ENCODE measurements around the gene KCNQ1.

Gene KCNQ1

DNA sequence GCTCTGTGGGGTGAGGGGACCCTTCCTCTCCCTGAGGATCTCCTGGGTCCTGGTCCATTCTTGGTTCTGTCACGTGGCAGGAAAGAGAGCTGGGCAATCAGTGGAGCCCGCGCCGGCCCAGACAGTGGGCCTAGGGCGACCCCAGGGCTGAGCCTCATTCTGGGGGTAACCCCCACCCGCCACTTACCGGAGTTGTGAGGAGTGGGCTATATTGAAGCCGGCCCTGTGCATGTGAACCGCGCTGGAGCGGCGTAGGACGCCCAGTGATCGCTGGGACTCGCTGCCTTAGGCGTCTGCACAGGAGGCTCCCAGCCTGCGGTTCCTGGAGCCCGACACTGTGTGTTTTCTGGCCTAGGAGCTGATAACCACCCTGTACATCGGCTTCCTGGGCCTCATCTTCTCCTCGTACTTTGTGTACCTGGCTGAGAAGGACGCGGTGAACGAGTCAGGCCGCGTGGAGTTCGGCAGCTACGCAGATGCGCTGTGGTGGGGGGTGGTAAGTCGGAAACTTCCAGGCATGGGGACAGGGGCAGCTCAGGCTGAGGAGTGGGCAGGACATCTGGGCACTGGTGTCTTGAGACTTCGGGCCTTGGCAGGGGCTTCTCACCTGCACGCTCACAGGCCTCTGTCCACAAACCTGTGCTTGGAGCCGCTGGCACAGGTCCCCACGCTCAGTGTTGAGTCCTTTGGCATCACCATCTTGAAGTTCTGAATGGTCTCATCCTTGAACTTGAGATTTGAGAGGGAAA lies 127.9 kb downstream of the KCNQ1 start:
- H3K79me2 ChIP-seq (ENCODE audit: control insufficient read depth, insufficient read depth, low read length, unreplicated experiment): no peaks in the 10 kb centered on the region
- no peak overlapping the region for H3K4me3 ChIP-seq (ENCODE audit: low read depth, low read length)
- H3K27me3 ChIP-seq (ENCODE audit: insufficient read depth, low read length): no peaks in the 10 kb centered on the region
- no peaks in the 10 kb centered on the region for H3K36me3 ChIP-seq (ENCODE audit: insufficient read depth, low read length)
- H2AFZ ChIP-seq (ENCODE audit: low read length, unreplicated experiment): no peak overlapping the region
- H3K4me1 ChIP-seq (ENCODE audit: control insufficient read depth, insufficient read depth, low read length, unreplicated experiment): no peaks in the 10 kb centered on the region
- no peak overlapping the region for H3K27ac ChIP-seq (ENCODE audit: low read depth, low read length)

DNA sequence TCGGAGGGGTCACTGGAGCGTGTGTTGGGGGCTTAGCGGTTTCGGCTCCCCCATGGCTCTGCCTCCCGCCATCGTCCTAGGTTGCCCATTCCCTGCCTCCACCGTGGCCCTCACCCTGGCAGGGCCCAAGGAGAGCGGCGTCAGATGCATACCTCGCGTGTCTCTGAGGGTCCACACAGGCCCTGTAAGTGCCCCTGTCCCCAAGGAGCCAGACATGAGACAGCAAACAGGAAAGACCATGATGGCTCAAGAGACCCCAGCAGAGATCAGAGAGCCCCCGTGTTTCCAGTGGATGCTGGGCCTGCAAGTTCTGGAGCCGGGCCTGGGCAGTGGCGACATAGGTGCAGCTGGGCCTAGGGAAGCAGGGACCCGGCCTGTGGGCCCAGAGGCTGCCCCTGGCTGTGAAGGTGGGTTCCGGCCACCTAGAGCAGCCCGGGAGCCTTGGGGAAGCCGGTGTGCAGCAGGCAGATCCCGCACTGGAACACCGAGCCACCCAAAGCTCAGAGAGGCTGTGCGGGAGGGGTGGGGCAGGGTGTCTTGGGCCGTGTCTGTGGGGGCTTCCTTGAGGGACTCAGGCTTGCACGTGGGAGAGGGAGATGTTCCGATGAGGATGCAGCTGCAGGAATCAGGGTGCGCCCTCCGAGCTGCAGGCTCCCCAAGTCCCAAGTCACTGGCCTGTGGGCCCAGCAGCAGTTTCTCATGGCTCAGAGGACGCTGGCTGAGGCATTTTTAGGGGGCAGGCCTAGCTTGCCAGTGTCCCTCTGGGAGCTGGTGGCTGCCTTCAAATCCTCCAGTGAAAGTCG lies 128.6 kb downstream of the KCNQ1 start:
- no peaks in the 10 kb centered on the region for H3K36me3 ChIP-seq (ENCODE audit: insufficient read depth, low read length)
- H3K4me3 ChIP-seq (ENCODE audit: low read depth, low read length): no peak overlapping the region
- no peaks in the 10 kb centered on the region for H3K4me1 ChIP-seq (ENCODE audit: control insufficient read depth, insufficient read depth, low read length, unreplicated experiment)
- no peaks in the 10 kb centered on the region for H3K27me3 ChIP-seq (ENCODE audit: insufficient read depth, low read length)
- H2AFZ ChIP-seq (ENCODE audit: low read length, unreplicated experiment): no peak overlapping the region
- no peak overlapping the region for H3K27ac ChIP-seq (ENCODE audit: low read depth, low read length)
- no peaks in the 10 kb centered on the region for H3K79me2 ChIP-seq (ENCODE audit: control insufficient read depth, insufficient read depth, low read length, unreplicated experiment)

DNA sequence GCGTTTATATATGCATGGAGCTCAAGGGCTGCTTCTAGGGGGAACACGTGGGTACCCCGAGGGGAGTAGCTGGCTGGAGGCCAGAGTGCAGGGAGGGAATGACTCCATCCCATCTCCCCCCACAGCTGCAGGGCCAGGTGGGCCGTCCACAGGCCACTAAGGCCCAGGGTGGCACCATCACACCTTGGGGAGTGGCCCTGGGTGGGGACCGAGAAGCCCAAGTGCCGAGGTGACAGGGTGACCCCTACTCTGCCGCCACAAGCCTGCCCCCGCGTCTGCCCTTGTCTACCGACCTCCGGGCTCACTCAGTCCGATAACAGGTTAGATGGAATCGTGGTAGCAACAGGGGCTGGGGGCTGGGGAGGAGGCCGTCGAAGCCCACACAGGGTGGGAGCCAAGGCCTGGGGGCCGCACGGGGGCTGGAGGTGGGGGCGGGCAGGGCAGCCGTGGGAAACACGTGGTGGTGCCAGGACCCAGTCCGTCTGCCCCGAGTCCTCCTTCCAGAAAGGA lies 129.3 kb downstream of the KCNQ1 start:
- H3K4me1 ChIP-seq (ENCODE audit: control insufficient read depth, insufficient read depth, low read length, unreplicated experiment): no peaks in the 10 kb centered on the region
- no peak overlapping the region for H3K4me3 ChIP-seq (ENCODE audit: low read depth, low read length)
- no peaks in the 10 kb centered on the region for H3K27me3 ChIP-seq (ENCODE audit: insufficient read depth, low read length)
- H3K27ac ChIP-seq (ENCODE audit: low read depth, low read length): no peak overlapping the region
- no peaks in the 10 kb centered on the region for H3K36me3 ChIP-seq (ENCODE audit: insufficient read depth, low read length)
- no peak overlapping the region for H2AFZ ChIP-seq (ENCODE audit: low read length, unreplicated experiment)
- H3K79me2 ChIP-seq (ENCODE audit: control insufficient read depth, insufficient read depth, low read length, unreplicated experiment): no peaks in the 10 kb centered on the region

DNA sequence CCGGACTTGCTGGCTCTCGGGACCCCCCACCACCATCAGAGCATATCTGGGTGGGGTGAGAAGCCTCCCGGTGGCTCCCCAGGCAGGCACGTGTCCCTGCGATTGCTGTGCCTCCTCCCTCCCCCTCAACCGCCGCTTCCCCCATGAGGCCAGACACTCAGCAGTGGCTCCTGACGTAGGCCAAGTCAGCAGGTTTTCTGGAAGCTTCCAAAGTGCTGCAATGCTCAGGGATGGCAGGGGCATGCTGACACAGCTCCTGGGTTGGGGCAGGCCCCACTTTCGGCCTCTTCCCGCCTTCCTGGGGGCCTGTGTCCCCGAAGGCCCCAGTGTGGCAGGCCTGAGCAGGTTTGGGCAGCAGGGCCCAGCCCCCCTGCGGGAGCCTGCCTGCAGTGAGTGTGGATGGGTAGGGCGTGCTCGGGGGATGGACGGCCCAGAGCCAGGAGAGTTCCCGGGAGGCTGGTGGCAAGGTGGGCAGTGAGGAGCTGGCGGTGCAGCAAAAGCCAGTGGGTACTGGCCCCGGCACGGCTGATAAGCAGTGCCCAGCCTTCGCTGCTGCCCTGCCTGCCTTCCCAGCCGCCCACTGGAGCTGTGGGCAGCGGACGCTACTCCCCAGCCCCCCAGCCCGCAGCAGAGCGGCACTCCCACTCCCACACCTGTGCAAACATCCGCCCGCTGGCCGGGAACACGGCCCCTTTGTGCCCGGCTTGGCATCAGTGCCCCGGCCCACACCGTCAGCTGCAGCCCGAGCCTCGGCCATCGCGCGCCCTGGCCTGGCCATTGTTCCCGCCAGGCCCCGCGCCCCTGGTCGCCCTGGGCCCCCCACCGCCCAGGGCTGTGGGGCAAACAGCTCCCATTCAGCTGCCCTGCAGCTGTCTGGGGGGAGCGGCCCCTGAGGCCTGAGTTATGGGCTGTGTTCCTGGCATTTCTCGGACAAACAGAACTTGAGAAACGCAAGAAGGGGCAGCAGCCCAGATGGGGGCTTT lies 130.0 kb downstream of the KCNQ1 start:
- Histone ChIP-seq H3K27ac (ENCODE audit: low read depth, low read length) (no peak overlapping the region), H3K4me3 (ENCODE audit: low read depth, low read length) (no peak overlapping the region), H3K4me1 (ENCODE audit: control insufficient read depth, insufficient read depth, low read length, unreplicated experiment) (no peaks in the 10 kb centered on the region), H3K79me2 (ENCODE audit: control insufficient read depth, insufficient read depth, low read length, unreplicated experiment) (no peaks in the 10 kb centered on the region), H2AFZ (ENCODE audit: low read length, unreplicated experiment) (no peak overlapping the region), H3K27me3 (ENCODE audit: insufficient read depth, low read length) (no peaks in the 10 kb centered on the region), H3K36me3 (ENCODE audit: insufficient read depth, low read length) (no peaks in the 10 kb centered on the region)

DNA sequence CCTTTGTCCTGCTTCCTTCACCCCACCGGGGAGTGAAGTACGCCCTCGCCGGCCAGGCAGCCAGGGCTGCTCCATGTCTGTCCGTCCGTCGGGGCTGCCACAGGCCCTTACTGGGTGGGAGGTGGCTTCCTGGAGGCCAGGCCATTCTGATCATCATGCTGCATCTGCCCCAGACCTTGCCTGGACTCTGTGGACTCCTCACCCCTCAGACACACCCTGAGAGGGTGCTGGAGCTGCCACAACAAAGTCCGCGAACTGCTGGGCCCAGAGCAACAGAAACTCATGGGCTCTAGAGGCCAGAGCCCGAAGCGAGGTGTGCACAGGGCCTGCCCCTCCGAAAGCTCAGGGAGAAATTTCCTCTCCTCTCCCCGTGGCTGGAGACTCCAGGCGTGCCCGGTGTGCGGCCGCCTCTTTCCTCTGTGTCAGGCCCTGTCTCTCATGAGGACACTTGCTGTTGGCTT lies 130.8 kb downstream of the KCNQ1 start:
- Histone ChIP-seq H3K79me2 (ENCODE audit: control insufficient read depth, insufficient read depth, low read length, unreplicated experiment) (no peaks in the 10 kb centered on the region), H3K36me3 (ENCODE audit: insufficient read depth, low read length) (no peaks in the 10 kb centered on the region), H2AFZ (ENCODE audit: low read length, unreplicated experiment) (no peak overlapping the region), H3K4me1 (ENCODE audit: control insufficient read depth, insufficient read depth, low read length, unreplicated experiment) (no peaks in the 10 kb centered on the region), H3K27ac (ENCODE audit: low read depth, low read length) (no peak overlapping the region), H3K4me3 (ENCODE audit: low read depth, low read length) (no peak overlapping the region), H3K27me3 (ENCODE audit: insufficient read depth, low read length) (no peaks in the 10 kb centered on the region)

DNA sequence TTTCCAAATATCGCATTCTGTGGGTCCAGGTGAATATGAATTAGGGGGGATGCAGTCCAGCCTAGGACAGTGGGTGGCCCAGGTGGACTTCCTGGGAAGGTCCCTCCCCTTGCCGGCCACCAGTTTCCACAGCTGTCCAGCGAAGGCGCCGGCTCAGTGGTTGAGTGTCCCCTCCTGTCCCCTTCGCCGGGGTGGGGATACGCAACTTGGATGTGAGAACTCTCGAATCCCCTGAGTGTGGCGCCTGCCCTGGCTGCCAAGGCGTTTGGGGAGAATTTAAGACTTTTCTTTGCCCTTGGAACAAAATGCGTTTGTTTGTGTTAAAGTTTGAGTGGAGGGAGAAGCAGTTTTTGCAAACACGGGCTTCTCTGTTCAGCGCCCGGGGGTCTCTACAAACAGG lies 131.3 kb downstream of the KCNQ1 start:
- H3K4me1 ChIP-seq (ENCODE audit: control insufficient read depth, insufficient read depth, low read length, unreplicated experiment): no peaks in the 10 kb centered on the region
- H2AFZ ChIP-seq (ENCODE audit: low read length, unreplicated experiment): no peak overlapping the region
- no peaks in the 10 kb centered on the region for H3K36me3 ChIP-seq (ENCODE audit: insufficient read depth, low read length)
- H3K27me3 ChIP-seq (ENCODE audit: insufficient read depth, low read length): no peaks in the 10 kb centered on the region
- H3K27ac ChIP-seq (ENCODE audit: low read depth, low read length): no peak overlapping the region
- no peaks in the 10 kb centered on the region for H3K79me2 ChIP-seq (ENCODE audit: control insufficient read depth, insufficient read depth, low read length, unreplicated experiment)
- no peak overlapping the region for H3K4me3 ChIP-seq (ENCODE audit: low read depth, low read length)

DNA sequence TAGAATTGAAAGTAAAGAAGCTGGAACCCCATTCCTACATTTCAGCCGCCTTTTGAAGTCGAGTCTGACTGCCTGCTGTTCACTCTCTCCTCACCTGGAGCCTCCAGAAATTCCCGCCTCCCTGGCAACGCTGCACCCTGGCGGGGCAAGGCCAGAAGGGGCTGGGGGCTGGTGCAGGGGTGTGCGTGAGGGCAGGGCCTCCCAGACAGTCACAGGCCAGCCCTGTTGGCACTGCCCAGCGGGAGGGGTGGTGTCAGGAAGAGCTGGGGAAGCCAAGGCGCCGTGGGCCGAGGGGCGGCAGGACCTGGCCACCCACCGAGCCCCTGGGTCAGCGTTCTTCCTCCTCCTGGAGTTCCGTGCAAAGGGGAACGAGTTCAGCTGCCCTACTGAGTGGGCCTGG lies 131.7 kb downstream of the KCNQ1 start:
- H3K27ac ChIP-seq (ENCODE audit: low read depth, low read length): no peak overlapping the region
- H3K36me3 ChIP-seq (ENCODE audit: insufficient read depth, low read length): no peaks in the 10 kb centered on the region
- no peaks in the 10 kb centered on the region for H3K27me3 ChIP-seq (ENCODE audit: insufficient read depth, low read length)
- no peak overlapping the region for H3K4me3 ChIP-seq (ENCODE audit: low read depth, low read length)
- no peaks in the 10 kb centered on the region for H3K79me2 ChIP-seq (ENCODE audit: control insufficient read depth, insufficient read depth, low read length, unreplicated experiment)
- no peaks in the 10 kb centered on the region for H3K4me1 ChIP-seq (ENCODE audit: control insufficient read depth, insufficient read depth, low read length, unreplicated experiment)
- no peak overlapping the region for H2AFZ ChIP-seq (ENCODE audit: low read length, unreplicated experiment)

DNA sequence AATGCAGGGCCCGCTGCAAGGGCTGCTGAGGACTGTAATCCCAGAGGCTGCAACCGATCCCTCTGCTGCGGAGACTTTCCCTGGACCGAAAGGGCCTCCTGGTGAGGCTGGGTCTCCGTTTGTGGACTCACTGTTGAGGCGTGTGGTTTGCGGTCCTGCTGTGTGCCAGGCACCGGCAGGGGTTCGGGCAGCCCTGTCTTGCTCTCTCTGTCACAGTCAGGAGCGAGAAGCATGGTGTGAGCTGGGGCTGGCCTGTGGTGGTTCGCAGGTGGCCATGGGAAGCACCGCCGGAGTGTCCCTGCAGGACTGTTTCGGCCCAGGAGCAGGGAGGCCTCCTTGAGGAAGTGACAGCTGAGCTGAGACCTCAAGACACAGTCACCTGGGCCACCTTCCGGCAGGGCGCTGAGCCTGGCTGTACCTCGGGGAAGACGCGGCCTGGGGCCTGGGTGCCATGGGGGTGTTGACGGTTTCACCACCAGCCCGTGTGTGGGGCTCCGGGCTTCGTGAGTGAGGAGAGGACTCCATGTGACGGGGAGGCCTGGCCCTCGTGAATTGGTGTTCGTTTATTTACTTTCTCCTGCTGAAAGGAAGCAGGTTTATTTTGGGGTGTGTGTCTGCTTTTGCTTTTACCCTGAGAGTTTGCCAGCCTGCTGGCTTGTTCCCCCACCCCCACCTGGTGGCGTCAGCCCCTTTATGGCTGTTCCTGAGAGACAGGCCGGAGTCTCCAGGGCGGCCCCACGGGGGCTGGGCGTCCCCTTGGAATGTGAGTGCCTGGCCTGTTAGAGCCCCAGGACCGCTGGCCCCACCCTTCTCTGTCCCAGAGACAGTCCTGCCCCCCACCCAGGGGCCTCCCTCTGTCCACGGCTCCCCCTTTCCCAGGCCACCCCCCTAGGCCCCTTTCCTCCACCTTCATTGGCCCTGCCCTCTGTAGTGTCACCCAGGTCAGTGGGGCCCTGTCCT lies 132.5 kb downstream of the KCNQ1 start:
- Histone ChIP-seq H3K79me2 (ENCODE audit: control insufficient read depth, insufficient read depth, low read length, unreplicated experiment) (no peaks in the 10 kb centered on the region), H3K4me3 (ENCODE audit: low read depth, low read length) (no peak overlapping the region), H3K27me3 (ENCODE audit: insufficient read depth, low read length) (no peaks in the 10 kb centered on the region), H3K36me3 (ENCODE audit: insufficient read depth, low read length) (no peaks in the 10 kb centered on the region), H3K27ac (ENCODE audit: low read depth, low read length) (no peak overlapping the region), H2AFZ (ENCODE audit: low read length, unreplicated experiment) (no peak overlapping the region), H3K4me1 (ENCODE audit: control insufficient read depth, insufficient read depth, low read length, unreplicated experiment) (no peaks in the 10 kb centered on the region)

DNA sequence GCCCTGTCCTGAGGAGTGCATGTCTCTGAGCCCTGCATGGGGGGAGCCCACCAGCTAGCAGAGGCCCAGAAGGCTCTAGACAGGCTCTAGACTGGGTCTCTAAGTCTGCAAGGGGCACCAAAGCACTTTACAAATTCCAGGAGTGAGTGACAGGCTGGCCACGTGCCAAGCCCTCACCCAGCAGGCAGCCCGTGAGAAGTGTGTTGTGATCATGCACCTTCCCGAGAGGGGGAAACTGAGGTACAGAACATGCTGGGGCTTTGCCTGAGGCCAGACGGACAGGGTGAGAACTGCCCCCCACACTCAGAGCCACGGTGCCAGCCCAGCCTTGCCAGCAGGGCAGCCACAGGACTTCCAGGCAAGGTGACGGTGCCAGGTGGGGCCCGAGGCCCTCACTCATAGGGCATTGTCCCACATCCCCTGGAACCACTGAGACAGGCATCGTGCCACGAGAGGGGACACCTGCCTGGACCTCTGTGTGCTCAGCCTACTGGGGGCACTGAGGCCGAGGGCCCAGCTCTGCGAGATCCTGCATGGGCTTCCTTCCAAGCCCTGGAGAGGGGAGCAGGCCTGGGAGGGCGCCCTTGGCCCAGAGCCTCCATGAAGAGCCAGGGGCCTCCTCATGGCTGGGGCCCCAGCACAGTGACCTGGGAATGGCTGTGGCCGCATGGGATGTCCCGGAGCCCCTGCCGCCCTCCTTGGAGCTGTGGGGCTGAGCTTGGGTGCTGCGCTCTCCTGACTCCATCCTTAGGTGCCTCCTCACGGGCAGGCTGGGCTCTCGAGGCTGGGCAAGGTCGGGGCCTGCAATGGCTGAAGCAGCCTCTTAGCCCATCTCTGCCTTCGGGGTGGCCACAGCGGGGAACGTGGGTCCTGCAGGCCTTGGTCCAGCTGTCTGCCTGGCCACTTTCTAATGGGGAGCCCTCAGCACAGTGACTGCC lies 133.5 kb downstream of the KCNQ1 start:
- H3K27me3 ChIP-seq (ENCODE audit: insufficient read depth, low read length): no peaks in the 10 kb centered on the region

More for the DNA sequence above, 133.5 kb downstream of the KCNQ1 start:
- Histone ChIP-seq H2AFZ (ENCODE audit: low read length, unreplicated experiment) (no peak overlapping the region), H3K36me3 (ENCODE audit: insufficient read depth, low read length) (no peaks in the 10 kb centered on the region), H3K27ac (ENCODE audit: low read depth, low read length) (no peak overlapping the region), H3K4me3 (ENCODE audit: low read depth, low read length) (no peak overlapping the region), H3K4me1 (ENCODE audit: control insufficient read depth, insufficient read depth, low read length, unreplicated experiment) (no peaks in the 10 kb centered on the region), H3K79me2 (ENCODE audit: control insufficient read depth, insufficient read depth, low read length, unreplicated experiment) (no peaks in the 10 kb centered on the region)

All from ACC112 (cell line).